Activated effector memory CD4-positive, alpha-beta T cell treated with Interleukin-2 at 50 U/mL for 16 hours (primary cell): ENCODE measurements around the gene LAGE3.
"Not testable (repeated sequence)": the region's sequence is repeated elsewhere in the genome, so short reads cannot be mapped to it uniquely, and the experiment has no call there.

Experiments used
- DNase-seq: peaks from one replicate; pipeline ENCODE4 v3.0.0-alpha.2; 2020

Gene LAGE3

GRCh38 chrX:154501423-154501822, 22.3 kb upstream of the LAGE3 start:
- not testable (repeated sequence) for DNase-seq

DNA sequence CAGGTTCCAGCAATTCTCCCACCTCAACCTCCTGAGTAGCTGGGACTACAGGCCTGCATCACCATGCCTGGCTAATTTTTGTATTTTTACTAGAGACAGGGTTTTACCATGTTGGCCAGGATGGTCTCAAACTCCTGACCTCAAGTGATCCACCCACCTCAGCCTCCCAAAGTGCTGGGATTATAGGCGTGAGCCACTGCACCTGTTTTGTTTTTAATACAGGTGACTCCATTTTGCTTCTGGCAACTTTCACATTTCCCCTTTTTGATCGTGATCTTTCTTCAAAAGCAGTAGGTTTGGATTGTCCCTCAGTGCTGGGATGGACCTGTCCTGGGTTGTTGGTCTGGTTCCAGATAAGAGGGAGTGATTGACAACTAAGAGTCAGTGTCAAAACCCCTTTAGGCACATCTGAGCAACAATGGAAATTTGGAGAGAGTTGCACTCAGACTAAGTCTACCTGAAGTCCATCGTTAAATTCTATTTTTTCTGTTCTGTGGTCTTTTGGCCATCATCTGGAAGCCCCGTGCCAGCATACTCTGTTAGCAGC, 17.6 kb upstream of the LAGE3 start:
- DNase-seq = not testable (repeated sequence)

DNA sequence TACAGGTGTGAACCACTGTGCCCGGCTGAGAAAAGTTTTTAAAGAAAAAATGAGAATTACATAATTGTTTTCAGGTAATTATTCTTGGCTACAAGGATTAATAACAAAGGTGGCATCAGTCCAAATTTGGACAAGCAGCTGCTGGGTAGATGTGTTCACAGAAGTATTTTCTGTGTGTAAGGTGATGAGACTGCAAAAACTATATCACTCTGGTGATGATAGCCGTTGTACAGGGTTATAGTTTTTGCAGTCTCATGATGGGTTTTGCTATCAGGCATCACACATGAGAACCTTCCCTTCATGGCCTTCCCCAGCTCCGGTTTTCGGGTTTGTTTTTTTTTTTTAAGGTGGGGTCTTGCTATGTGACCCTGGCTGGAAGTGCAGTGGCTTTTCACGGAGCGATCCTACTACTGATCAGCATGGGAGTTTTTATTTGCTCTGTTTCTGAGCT, 16.4 kb upstream of the LAGE3 start:
- no peak for DNase-seq

DNA sequence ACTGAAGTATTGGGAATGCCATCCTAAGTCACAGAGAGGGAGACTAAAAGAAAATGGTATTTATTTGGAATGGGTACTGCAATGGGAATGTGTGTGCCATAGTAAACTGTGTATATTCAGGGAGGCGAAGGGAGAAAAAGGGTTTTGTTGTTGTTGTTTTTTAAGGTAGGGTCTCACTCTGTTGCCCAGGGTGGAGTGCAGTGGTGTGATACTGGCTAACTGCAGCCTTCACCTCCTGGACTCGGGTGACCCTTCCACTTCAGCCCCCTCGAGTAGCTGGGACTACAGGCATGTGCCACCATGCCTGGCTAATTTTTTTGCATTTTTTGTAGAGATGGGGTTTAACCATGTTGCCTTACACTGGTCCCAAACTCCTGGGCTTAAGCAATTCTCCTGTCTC, 15.6 kb upstream of the LAGE3 start:
- no peak for DNase-seq

- peak; percentile 84 for DNase-seq
Observed at GRCh38 chrX:154490414-154491083, 11.5 kb upstream of the LAGE3 start, which contains the start of gene SLC10A3. Gene SLC10A3, minus strand, starts transcription at chrX:154490629. Its CDS starts 1,689 bp downstream, at chrX:154488940.

DNA sequence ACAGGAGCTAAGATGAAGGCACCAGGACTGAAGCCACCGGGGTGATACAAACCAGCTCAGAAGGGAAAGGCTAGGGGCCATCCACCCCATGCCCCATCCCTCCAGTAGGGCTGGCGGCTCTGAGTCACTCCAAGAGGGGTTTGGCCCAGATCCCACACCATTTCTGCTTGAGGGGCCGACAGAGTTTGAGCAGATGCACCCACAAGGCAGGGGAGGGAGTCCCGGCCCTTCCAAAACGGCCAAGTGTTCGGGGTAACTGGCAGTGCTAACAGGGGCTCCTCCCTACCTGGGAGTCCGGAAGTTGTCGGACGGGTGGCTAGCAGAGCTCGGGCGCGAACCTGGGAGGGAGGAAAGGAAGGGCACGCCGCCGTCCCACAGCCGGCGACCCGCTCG, 10.9 kb upstream of the LAGE3 start:
- DNase-seq = no peak

- no peak for DNase-seq
Observed at GRCh38 chrX:154489182-154489581, 10.1 kb upstream of the LAGE3 start.

DNA sequence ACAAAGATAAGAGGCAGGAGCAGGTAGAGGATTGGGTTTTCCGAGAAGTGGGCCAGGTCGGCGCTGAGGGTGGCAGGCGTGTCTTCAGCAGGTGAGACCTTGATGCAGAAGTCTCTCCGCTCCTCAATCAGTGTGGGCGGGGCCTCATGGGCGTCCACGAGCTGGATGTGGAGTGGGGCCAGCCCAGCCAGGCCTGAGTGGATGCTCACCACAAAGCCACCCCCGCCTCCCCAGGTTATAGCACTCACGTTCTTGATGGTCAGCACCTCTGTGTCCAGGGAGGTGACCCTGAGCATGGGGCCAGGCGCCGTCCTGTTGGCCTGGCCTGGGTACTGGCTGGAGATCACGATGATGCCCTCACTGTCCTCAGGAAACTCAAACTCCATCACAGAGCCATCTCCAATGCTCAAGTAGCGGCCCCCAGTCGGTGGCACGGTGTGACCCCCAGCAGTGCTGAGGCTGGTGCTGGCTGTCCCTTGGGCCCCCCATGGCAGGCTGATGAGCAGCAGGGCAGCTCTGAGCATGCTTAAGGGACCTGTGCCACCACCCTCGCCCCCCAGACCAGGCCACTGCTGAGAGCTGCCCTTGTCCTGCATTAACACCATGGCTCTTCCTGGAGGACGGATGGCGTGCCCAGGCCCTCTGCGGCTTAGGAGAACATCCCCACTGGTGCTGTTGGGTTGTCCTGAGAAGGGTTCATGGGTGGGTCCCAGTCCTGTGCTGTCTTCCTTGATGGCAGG, 9.4 kb upstream of the LAGE3 start:
- no peak for DNase-seq

- DNase-seq = no peak
Observed at GRCh38 chrX:154487518-154488290, 8.6 kb upstream of the LAGE3 start.

- DNase-seq = peak; percentile 46
Observed at GRCh38 chrX:154486396-154487207, 7.5 kb upstream of the LAGE3 start, which contains the start of gene UBL4A. Gene UBL4A, minus strand, starts transcription at chrX:154486615. Its CDS starts 31 bp downstream, at chrX:154486584.

DNA sequence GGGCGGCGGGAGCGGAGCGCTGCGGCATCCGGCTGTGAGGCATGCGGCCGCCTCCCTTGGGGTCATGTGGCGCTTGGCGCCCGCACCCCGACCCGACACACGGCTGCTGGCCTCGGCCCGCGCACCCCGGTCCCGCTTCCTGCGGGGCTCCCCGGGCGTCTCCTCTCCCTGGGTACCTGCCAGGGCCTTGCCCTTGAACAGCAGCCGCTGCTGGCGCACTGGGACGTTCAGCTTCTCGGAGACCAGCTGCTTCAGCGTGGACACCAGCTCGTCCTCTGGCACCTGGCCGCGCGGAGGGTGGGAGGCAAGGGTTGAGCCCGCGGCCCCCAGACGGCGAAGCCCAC, 6.9 kb upstream of the LAGE3 start:
- DNase-seq = peak; percentile 20

DNA sequence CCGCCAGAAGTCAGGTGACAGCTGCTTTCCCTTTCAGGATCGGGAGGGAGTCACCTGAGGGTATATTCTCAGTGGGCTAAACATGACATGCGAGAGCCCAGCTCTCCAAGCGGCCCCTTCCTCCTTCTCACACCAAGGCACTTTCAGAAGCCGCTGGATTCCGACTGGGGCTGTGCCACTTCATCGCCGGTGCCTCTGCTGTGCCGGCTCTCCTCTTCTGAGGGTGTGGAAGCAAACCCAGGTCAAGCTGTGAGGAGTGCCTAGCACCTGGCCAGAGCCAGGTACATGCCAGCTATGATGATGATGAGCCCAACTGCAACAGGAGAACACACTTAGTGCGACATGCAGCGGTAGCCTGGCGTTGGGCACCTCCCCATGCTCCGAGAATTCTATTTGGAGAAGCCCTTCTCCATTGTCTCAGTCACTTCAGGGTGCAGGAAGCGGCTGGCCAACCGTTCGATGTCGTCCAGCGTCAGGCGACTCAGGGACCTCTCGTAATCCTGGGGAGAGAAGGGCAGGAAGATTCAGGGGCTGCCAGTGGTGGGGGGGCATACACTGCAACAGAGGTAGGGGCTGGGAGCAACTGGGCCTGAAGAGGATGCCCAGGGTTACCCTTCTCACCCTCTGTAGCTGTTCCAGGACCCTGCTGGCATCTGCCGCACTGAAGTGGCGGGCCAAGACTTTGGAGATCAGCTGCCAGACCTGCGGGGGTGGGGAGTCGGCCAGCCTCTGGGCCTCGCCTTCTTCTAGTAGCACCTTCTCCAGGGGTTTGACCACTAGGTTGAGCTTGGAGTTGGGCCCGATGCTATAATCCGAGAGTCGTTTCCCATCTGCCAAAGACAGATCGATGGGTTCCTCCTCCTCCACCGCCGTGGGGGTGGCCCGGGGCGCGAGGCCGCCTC, 6.3 kb upstream of the LAGE3 start:
- no peak for DNase-seq

DNA sequence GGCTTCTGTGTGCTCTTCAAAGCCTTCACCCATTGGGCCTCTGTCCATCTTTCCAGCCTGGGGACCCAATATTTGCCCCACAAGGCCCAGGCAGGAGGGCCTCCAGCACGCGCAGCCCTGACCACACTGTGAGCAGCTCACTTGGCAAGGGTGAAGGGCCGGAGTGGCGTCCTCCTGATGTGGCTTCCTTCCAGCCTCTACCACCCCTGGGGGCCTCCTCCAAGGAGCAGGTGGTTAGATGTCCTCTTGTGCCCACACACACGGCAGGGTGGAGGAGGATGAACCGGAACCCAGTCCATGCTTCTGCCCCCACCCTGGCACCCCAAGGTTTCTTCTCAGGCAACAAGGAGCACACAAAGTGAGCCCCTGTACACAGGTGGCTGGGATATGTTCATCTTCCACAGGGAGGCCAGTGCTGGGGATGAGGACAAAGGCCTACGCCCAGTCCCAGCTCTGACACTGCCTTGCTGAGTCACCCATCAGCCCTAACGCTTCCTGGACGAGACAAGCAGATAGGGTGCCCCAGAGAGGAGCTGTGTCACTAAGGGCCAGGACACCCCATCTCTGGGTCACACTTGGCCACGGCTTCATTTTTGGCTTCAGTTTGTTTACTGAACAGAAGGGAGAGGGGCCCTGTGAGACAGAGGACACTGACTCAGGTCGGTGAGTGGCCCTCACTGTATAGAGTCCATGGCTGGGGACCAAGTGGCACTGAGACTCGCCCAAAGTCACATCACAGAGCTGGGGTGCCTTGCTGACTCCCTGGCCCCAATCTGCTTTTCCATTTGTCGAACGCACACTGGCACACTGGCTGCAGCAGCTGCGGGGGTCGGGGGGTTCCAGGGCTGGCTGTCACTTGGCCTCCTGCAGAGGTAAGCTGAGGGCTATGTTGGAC, 5.4 kb upstream of the LAGE3 start:
- no peak for DNase-seq

- no peak for DNase-seq
Observed at GRCh38 chrX:154483325-154483724, 4.2 kb upstream of the LAGE3 start.

DNA sequence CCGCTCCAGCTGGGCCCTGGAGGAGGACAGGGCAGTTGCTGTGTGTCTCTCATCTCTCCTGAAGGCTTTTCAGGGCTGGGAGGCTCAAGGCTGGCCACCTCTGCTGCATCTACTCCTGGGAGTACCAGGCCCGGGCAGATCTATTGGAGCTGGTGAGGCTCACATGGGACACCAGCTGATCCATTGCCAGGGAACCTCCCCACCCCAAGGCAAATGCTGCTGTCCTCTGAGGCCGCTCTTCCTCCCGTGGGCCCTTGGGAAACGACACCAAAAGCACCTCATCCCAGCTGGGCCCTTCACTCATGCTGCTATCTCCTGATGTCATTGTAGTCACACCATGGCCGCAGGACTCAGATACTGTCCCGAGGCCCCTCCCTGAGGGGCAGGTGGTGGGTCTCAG, 3.7 kb upstream of the LAGE3 start:
- DNase-seq = no peak

- no peak for DNase-seq
Observed at GRCh38 chrX:154481911-154482601, 3.0 kb upstream of the LAGE3 start.

GRCh38 chrX:154481195-154481594, 2.1 kb upstream of the LAGE3 start:
- no peak for DNase-seq

DNA sequence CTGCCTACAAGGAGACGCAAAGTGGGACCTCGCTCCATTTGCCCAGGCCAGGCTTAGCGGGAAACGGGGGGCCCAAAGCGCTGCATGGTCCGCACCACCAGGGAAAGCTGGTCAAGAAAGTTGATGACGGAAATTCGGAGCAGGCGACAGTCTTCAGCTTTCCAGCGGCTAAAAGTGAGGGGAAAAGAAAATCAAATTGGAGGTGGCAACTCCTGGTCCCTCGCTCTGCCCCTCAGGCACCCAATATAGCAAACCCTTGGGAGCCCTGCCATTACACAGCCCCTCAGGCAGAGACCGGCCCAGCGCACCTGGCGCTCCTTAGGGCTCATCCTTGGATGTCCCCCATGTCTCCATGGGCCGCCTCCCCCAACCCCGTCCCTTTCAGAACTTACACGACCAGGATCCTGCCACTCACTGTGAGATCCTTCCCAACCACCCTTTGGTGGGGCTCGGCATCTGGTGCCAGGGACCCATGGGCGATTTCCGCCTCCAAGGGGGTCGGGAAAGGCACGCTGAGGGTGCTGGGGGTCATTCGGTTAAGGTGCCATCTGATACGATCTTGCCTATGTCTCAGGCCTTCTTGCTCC, 1.1 kb downstream of the LAGE3 start:
- DNase-seq = no peak

DNA sequence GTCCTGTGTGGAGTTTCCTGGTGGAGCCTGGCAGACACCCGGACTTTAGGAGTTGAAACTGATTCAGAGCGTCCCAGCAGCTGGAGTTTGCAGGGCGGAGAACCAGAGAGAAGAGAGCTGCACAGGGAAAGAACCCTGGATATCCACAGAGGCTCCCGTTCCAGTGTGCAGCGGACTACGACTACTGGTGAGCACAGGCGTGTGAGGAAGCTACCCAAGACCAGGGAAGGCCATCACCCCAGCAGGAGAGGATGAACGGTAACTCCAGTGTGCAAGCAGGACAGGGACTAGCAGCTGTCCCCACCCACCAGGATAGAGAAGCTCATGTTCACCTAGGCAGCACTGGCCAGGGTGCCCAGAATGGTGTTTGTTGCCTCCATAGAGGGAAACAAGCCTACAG, 2.3 kb downstream of the LAGE3 start:
- no peak for DNase-seq
